ENCODE measurements around the gene C6orf118.

Gene C6orf118

DNA sequence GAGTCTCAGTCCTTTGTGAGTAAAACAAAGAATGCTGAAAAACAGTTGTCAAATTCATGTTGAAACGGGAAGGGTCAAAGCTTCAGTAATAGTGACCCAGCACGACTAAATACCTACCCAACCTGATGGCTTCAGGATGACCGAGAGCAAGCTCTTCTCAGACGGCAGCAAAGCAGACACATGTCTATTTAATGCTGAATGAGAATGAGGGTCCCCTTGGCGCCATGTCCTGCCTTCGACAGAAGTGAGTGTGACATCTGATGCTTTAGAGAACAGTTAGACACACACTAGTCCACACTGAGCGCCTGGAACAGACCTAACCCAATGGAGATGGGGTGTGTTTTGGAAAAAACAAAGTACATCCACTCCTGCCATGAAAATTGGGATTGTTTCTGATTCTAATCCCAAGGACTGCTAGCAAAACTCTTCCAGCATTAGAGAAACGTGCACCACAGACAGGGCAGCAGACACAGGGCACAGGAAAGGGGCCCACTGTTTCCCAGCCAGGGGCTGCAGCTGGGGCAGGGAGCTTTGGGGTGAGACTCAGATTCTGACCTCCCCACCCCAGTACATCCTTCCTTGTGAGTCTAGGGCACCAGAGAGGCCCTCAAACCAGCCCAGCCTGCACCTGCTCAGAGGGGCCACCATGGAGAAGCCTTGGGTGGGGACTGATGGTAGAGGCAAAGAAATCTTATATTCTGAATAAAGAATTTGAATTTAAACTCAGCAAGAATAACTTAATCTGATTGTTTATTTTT lies 76.5 kb downstream of the C6orf118 start:
- no peak overlapping the region for H2AFZ ChIP-seq (ENCODE audit: low read length)
- H3K27ac ChIP-seq (ENCODE audit: low read length), result no peak overlapping the region
- H3K27me3 ChIP-seq (replicated peaks; ENCODE audit: insufficient read depth, low read length), result no peaks in the 10 kb centered on the region
- H4K20me1 ChIP-seq (ENCODE audit: insufficient read depth, low read length), result no peaks in the 10 kb centered on the region
- H3K4me1 ChIP-seq (ENCODE audit: low read length), result no peaks in the 10 kb centered on the region
- H3K36me3 ChIP-seq (replicated peaks; ENCODE audit: insufficient read depth, low read length), result no peaks in the 10 kb centered on the region
- H3K9me2 ChIP-seq (replicated peaks; ENCODE audit: insufficient read depth, low read length), result no peaks in the 10 kb centered on the region
- no peaks in the 10 kb centered on the region for H3F3A ChIP-seq (ENCODE audit: insufficient read depth, low read length)
- TF ChIP-seq EZH2 (optimal IDR thresholded peaks at IDR 0.05; ENCODE audit: low read depth, low read length), result no peak
- TF ChIP-seq EZH2phosphoT487 (IDR thresholded peaks at IDR 0.05; ENCODE audit: low read length), result no peak
- TF ChIP-seq, protein P1, sequence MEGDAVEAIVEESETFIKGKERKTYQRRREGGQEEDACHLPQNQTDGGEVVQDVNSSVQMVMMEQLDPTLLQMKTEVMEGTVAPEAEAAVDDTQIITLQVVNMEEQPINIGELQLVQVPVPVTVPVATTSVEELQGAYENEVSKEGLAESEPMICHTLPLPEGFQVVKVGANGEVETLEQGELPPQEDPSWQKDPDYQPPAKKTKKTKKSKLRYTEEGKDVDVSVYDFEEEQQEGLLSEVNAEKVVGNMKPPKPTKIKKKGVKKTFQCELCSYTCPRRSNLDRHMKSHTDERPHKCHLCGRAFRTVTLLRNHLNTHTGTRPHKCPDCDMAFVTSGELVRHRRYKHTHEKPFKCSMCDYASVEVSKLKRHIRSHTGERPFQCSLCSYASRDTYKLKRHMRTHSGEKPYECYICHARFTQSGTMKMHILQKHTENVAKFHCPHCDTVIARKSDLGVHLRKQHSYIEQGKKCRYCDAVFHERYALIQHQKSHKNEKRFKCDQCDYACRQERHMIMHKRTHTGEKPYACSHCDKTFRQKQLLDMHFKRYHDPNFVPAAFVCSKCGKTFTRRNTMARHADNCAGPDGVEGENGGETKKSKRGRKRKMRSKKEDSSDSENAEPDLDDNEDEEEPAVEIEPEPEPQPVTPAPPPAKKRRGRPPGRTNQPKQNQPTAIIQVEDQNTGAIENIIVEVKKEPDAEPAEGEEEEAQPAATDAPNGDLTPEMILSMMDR (IDR thresholded peaks at IDR 0.05; ENCODE audit: low read length), result no peak
- no peak for DNase-seq
- no peak overlapping the region for H3K4me3 ChIP-seq (ENCODE audit: low read length)
- no peaks in the 10 kb centered on the region for H3K9me3 ChIP-seq (replicated peaks; ENCODE audit: insufficient read depth, low read length)
- no peak overlapping the region for H3K4me2 ChIP-seq (ENCODE audit: low read depth, low read length)
- H3K9ac ChIP-seq (ENCODE audit: low read length), result no peak overlapping the region
- no peaks in the 10 kb centered on the region for H3K79me2 ChIP-seq (ENCODE audit: low read length)

- DNase-seq, result no peak
- H3K9ac ChIP-seq (ENCODE audit: low read length), result no peak overlapping the region
- H3K27me3 ChIP-seq (replicated peaks; ENCODE audit: insufficient read depth, low read length), result no peaks in the 10 kb centered on the region
- no peak overlapping the region for H3K4me2 ChIP-seq (ENCODE audit: low read depth, low read length)
- no peaks in the 10 kb centered on the region for H4K20me1 ChIP-seq (ENCODE audit: insufficient read depth, low read length)
- H3K36me3 ChIP-seq (replicated peaks; ENCODE audit: insufficient read depth, low read length), result no peaks in the 10 kb centered on the region
- no peaks in the 10 kb centered on the region for H3K79me2 ChIP-seq (ENCODE audit: low read length)
- no peaks in the 10 kb centered on the region for H3F3A ChIP-seq (ENCODE audit: insufficient read depth, low read length)
- no peaks in the 10 kb centered on the region for H3K9me2 ChIP-seq (replicated peaks; ENCODE audit: insufficient read depth, low read length)
- no peak for TF ChIP-seq EZH2 (optimal IDR thresholded peaks at IDR 0.05; ENCODE audit: low read depth, low read length)
- no peak for TF ChIP-seq EZH2phosphoT487 (IDR thresholded peaks at IDR 0.05; ENCODE audit: low read length)
- TF ChIP-seq, protein P1 (IDR thresholded peaks at IDR 0.05; ENCODE audit: low read length), result peak; percentile 22
- H2AFZ ChIP-seq (ENCODE audit: low read length), result no peak overlapping the region
- H3K4me3 ChIP-seq (ENCODE audit: low read length), result no peak overlapping the region
- no peaks in the 10 kb centered on the region for H3K9me3 ChIP-seq (replicated peaks; ENCODE audit: insufficient read depth, low read length)
- no peak overlapping the region for H3K27ac ChIP-seq (ENCODE audit: low read length)
- H3K4me1 ChIP-seq (ENCODE audit: low read length), result no peaks in the 10 kb centered on the region
Measured at GRCh38 chr6:165231581-165232561, 77.5 kb downstream of the C6orf118 start.

DNA sequence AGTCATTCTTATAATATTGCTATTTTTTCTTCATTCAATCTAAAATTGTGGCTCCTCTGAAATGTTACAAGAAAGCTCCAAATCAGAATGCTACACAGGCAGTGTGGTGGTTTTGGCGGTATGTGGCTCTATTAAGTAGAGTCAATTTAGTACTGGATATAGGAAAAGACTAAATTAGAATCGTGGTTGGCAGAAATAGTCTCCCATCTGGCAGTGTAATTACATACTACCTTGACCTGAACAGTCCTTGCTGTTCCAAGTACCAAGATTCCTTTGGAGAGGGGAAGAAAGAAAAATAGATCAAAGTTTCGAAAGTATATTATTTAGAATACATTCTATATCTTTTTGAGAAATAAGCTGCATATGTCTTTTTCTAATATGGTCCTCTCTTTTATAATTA lies 78.2 kb downstream of the C6orf118 start:
- no peak for DNase-seq
- Histone ChIP-seq H3K4me3 (ENCODE audit: low read length) (no peak overlapping the region), H3K9ac (ENCODE audit: low read length) (no peak overlapping the region), H3K27ac (ENCODE audit: low read length) (no peak overlapping the region), H3K9me3 (replicated peaks; ENCODE audit: insufficient read depth, low read length) (no peaks in the 10 kb centered on the region), H4K20me1 (ENCODE audit: insufficient read depth, low read length) (no peaks in the 10 kb centered on the region), H3K4me1 (ENCODE audit: low read length) (no peaks in the 10 kb centered on the region), H3F3A (ENCODE audit: insufficient read depth, low read length) (no peaks in the 10 kb centered on the region), H2AFZ (ENCODE audit: low read length) (no peak overlapping the region), H3K36me3 (replicated peaks; ENCODE audit: insufficient read depth, low read length) (no peaks in the 10 kb centered on the region), H3K9me2 (replicated peaks; ENCODE audit: insufficient read depth, low read length) (no peaks in the 10 kb centered on the region), H3K4me2 (ENCODE audit: low read depth, low read length) (no peak overlapping the region), H3K27me3 (replicated peaks; ENCODE audit: insufficient read depth, low read length) (no peaks in the 10 kb centered on the region), H3K79me2 (ENCODE audit: low read length) (no peaks in the 10 kb centered on the region)
- TF ChIP-seq, protein P1 (IDR thresholded peaks at IDR 0.05; ENCODE audit: low read length), result no peak
- TF ChIP-seq EZH2 (optimal IDR thresholded peaks at IDR 0.05; ENCODE audit: low read depth, low read length) (no peak), EZH2phosphoT487 (IDR thresholded peaks at IDR 0.05; ENCODE audit: low read length) (no peak)
